ENCODE measurements around the gene RHBDL3. TPM values are rescaled to one million over a fixed set of nuclear protein-coding genes. Genes with fewer than 3 reads are reported as not detected.
A peak's percentile ranks its signal among the peaks of the same experiment; 100 is the strongest.

The RHBDL3 gene
- total RNA-seq, 4 donors from 2014 or later, result 0.29 to 3.8 (median 2.4) TPM; not detected in 1

DNA sequence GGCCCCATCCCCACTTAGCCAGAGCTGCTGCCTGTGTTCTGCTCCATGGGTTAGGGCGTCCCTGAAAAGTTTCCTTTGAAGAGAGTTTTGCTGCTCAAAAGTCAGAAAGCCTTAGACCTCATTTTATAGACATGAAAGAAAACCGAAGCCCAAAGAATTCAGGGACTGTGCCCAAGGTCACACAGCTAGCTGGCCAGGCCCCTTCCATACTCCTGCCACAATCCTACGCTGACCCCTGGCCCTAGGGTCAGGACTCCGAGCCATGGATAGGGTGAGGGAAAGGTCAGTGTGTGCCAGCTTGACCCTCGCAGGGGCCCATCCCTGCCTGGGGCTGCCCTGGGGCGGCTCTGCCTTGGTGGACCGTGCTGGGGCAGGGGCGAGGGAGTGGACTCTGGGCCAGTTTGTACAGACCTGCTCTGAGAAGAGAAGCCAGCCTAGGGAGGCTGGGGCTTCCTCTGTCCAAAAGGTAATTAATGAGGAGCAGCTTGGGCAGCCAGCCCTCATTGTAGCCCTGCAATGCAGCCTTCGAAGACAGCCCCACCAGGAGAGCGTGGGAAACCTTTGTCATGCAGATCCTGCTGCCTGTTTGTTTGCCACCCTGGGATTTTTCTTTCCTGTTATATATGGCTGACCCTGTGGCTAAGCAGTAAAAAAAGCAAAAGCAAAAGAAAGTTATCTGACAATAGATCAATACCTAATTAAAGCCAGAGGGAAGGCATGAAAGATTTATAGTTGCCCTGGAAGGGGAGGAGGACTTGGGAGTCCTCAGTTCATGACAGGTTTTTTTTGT is 37.4 kb downstream of the RHBDL3 start:
- no peaks in the 10 kb centered on the region for H3K9me3 ChIP-seq
- H3K27ac ChIP-seq, result no peak overlapping the region
- H3K4me1 ChIP-seq, result no peaks in the 10 kb centered on the region
- H3K27me3 ChIP-seq, result no peaks in the 10 kb centered on the region
- TF ChIP-seq CTCF (IDR thresholded peaks at IDR 0.05) (no peak), POLR2A (IDR thresholded peaks at IDR 0.05) (no peak)
- H3K4me3 ChIP-seq, result no peak overlapping the region
- intact Hi-C loops (cut with DNase I; ENCODE audit: low total_unique reads), result no loop called here
- DNase-seq, result no peak
- no peaks in the 10 kb centered on the region for H3K36me3 ChIP-seq

DNA sequence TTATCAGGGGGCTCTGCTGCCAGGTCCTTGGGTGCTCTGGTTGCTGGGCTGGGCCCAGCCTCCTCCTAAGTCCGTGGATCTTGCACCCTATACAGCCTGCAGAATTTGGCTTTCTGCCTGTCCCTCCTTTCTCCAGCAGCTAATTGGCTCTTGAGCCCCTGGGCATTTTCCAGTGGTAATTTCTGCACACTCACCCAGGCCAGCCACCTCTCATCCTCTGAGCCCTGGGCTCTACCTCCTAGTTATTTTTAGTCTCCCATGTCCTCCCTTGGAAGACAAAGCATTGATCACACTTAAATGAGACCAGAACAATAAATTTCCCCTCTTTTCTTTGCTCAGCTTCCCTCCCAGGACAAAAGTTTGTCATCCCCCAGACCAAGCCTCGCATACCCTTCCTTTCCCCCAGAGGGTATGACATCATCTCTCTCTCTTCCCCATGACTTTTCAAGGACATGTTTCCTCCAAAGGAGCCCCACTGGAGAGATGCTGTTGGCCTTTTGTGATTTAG is 38.2 kb downstream of the RHBDL3 start:
- no peaks in the 10 kb centered on the region for H3K4me1 ChIP-seq
- no peaks in the 10 kb centered on the region for H3K9me3 ChIP-seq
- intact Hi-C loops (cut with DNase I; ENCODE audit: low total_unique reads), result no loop called here
- H3K4me3 ChIP-seq, result no peak overlapping the region
- no peaks in the 10 kb centered on the region for H3K27me3 ChIP-seq
- H3K36me3 ChIP-seq, result no peaks in the 10 kb centered on the region
- TF ChIP-seq CTCF (IDR thresholded peaks at IDR 0.05) (no peak), POLR2A (IDR thresholded peaks at IDR 0.05) (no peak)
- DNase-seq, result no peak
- no peak overlapping the region for H3K27ac ChIP-seq

DNA sequence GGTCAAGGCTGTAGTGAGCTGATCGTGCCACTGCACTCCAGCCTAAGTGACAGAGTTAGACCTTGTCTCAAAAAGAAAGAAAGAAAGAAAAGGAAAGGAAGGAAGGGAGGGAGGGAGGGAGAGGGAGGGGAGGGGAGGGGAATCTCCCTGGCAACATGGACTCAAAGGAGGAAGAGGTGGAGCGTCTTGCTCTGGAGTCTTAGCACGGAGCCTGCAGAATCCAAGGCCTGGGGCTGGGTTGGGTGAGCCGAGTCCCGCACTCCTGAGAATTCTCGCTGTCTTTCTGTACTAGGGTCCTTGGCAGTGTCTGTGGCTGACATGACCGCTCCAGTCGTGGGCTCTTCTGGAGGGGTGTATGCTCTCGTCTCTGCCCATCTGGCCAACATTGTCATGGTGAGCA is 39.4 kb downstream of the RHBDL3 start:
- no peaks in the 10 kb centered on the region for H3K9me3 ChIP-seq
- no peak overlapping the region for H3K4me3 ChIP-seq
- no peak for DNase-seq
- TF ChIP-seq CTCF (IDR thresholded peaks at IDR 0.05), result no peak
- TF ChIP-seq POLR2A (IDR thresholded peaks at IDR 0.05), result no peak
- intact Hi-C loops (cut with DNase I; ENCODE audit: low total_unique reads), result no loop called here
- no peaks in the 10 kb centered on the region for H3K27me3 ChIP-seq
- H3K27ac ChIP-seq, result no peak overlapping the region
- H3K4me1 ChIP-seq, result no peaks in the 10 kb centered on the region
- H3K36me3 ChIP-seq, result no peaks in the 10 kb centered on the region

DNA sequence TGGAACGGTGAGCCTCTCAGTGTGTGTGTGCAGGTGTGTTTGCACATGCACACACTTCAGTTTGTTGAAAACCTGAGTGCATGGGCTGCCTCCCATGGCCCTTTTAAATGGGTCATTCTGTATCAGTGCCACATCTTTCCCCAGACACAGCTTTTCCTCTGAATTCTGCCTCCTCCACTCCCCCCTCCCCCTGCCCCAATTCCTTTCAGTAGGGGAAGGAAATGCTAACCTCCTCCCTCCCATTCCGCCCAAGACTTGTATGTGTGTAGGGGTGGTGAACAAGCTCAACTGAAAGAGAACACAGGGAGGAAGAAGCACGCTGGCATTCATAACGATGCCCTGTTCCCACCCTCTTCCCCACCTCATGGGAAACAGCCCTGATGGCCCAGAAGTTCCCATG is 42.0 kb downstream of the RHBDL3 start:
- no peak overlapping the region for H3K27ac ChIP-seq
- no peaks in the 10 kb centered on the region for H3K36me3 ChIP-seq
- no peak for DNase-seq
- H3K4me3 ChIP-seq, result no peak overlapping the region
- H3K4me1 ChIP-seq, result no peaks in the 10 kb centered on the region
- H3K27me3 ChIP-seq, result no peaks in the 10 kb centered on the region
- TF ChIP-seq CTCF (IDR thresholded peaks at IDR 0.05) (no peak), POLR2A (IDR thresholded peaks at IDR 0.05) (no peak)
- no peaks in the 10 kb centered on the region for H3K9me3 ChIP-seq
- intact Hi-C loops (cut with DNase I; ENCODE audit: low total_unique reads), result no loop called here

- Histone ChIP-seq H3K4me1 (no peaks in the 10 kb centered on the region), H3K27me3 (no peaks in the 10 kb centered on the region), H3K4me3 (peak overlapping the region in 1 of 2 donors; percentile 12), H3K27ac (peak overlapping the region in 1 of 2 donors; percentile 13), H3K36me3 (no peaks in the 10 kb centered on the region), H3K9me3 (no peaks in the 10 kb centered on the region)
- TF ChIP-seq CTCF (IDR thresholded peaks at IDR 0.05), result no peak
- TF ChIP-seq POLR2A (IDR thresholded peaks at IDR 0.05), result no peak
- DNase-seq, result no peak
- intact Hi-C loops (cut with DNase I; ENCODE audit: low total_unique reads), result no loop called here
These were observed 45.5 kb downstream of the RHBDL3 start for GRCh38 chr17:32311028-32311536.

Measured in uterus (tissue), 4 donors.